ENCODE data around the gene LRCH1. TPM values are rescaled to one million over a fixed set of nuclear protein-coding genes. Genes with fewer than 3 reads are reported as not detected.
"Not testable (repeated sequence)": the region's sequence is repeated elsewhere in the genome, so short reads cannot be mapped to it uniquely, and the experiment has no call there.

LRCH1 gene
- total RNA-seq, 1 experiment from 2014 or later = 11.8 TPM

DNA sequence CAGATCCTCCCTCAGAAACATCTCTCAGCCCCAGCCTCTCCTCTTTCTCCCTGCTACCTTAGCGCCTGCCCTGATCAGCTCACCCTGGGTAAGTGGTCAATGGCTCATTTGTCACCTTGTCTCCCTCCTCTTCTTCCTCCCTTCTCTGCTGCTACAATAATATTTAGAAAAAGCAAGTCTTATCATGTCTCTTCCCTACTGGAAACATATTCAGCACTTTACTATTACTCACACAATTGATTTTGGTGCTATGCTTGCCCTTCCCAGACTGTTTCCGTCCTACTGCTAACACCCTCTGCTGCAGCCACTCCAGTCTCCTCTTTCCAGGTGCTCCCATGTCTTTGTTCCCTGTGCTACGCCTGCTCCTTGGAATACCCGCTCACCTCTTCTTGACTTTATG is 208.2 kb downstream of the LRCH1 start (continued):
- no peak for TF ChIP-seq AR (CRISPR knock-in tag; IDR thresholded peaks at IDR 0.05)
- no peak for TF ChIP-seq ETV6 (CRISPR knock-in tag; IDR thresholded peaks at IDR 0.05)
- no peak for TF ChIP-seq MYBL2 (CRISPR knock-in tag; IDR thresholded peaks at IDR 0.05)
- TF ChIP-seq RELA (CRISPR knock-in tag; IDR thresholded peaks at IDR 0.05; ENCODE audit: borderline replicate concordance) = no peak

DNA sequence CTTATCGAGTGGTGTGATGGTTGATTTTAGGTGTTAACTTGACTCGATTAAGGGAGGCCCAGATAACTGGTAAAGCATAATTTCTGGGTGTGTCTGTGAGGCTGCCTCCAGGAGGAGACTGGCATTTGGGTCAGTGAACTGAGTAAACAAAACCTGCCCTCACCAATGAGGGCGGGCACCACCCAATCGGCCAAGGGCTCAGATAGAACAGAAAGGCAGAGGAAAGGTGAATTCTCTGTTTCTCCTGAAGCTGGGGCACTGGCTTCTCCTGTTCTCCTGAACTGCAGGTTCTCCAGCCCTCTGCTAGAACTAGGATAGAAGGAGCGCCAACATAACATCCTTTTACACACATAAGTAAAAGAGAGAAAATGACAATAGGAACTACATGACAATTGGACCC is 208.9 kb downstream of the LRCH1 start:
- Mint-ChIP-seq H3K36me3 (no peaks in the 10 kb centered on the region), H3K27ac (no peak overlapping the region), H3K4me3 (no peak overlapping the region), H3K27me3 (ENCODE audit: low read depth) (no peaks in the 10 kb centered on the region), H3K9me3 (no peaks in the 10 kb centered on the region), H3K4me1 (peaks cover 3% of the 10 kb centered on the region)
- ChIA-PET POLR2A (interaction anchor here (0.5 kb wide), 1 partner anchor 208 kb away, joined by 3 read pairs; no protein-coding TSS in a partner anchor), CTCF (interaction anchor here (1.2 kb wide), 1 partner anchor 260 kb away, joined by 3 read pairs; no protein-coding TSS in a partner anchor)
- no peak for TF ChIP-seq ATF1 (CRISPR knock-in tag; IDR thresholded peaks at IDR 0.05)
- DNase-seq (ENCODE audit: low spot score) (no peak), ATAC-seq (no peak)

GRCh38 chr13:46769925-46770324 is 217.0 kb downstream of the LRCH1 start:
- CTCF ChIA-PET, POLR2A ChIA-PET: not testable (repeated sequence)

GRCh38 chr13:46771693-46772092 is 218.7 kb downstream of the LRCH1 start:
- H3K36me3 Mint-ChIP-seq = peaks cover 45% of the 10 kb centered on the region
- TF ChIP-seq, protein P1, sequence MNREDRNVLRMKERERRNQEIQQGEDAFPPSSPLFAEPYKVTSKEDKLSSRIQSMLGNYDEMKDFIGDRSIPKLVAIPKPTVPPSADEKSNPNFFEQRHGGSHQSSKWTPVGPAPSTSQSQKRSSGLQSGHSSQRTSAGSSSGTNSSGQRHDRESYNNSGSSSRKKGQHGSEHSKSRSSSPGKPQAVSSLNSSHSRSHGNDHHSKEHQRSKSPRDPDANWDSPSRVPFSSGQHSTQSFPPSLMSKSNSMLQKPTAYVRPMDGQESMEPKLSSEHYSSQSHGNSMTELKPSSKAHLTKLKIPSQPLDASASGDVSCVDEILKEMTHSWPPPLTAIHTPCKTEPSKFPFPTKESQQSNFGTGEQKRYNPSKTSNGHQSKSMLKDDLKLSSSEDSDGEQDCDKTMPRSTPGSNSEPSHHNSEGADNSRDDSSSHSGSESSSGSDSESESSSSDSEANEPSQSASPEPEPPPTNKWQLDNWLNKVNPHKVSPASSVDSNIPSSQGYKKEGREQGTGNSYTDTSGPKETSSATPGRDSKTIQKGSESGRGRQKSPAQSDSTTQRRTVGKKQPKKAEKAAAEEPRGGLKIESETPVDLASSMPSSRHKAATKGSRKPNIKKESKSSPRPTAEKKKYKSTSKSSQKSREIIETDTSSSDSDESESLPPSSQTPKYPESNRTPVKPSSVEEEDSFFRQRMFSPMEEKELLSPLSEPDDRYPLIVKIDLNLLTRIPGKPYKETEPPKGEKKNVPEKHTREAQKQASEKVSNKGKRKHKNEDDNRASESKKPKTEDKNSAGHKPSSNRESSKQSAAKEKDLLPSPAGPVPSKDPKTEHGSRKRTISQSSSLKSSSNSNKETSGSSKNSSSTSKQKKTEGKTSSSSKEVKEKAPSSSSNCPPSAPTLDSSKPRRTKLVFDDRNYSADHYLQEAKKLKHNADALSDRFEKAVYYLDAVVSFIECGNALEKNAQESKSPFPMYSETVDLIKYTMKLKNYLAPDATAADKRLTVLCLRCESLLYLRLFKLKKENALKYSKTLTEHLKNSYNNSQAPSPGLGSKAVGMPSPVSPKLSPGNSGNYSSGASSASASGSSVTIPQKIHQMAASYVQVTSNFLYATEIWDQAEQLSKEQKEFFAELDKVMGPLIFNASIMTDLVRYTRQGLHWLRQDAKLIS (CRISPR knock-in tag; IDR thresholded peaks at IDR 0.05; ENCODE audit: borderline replicate concordance) = no peak
- no peak for TF ChIP-seq IRF2 (CRISPR knock-in tag; IDR thresholded peaks at IDR 0.05; ENCODE audit: borderline replicate concordance, low read depth)
- TF ChIP-seq, protein P2, sequence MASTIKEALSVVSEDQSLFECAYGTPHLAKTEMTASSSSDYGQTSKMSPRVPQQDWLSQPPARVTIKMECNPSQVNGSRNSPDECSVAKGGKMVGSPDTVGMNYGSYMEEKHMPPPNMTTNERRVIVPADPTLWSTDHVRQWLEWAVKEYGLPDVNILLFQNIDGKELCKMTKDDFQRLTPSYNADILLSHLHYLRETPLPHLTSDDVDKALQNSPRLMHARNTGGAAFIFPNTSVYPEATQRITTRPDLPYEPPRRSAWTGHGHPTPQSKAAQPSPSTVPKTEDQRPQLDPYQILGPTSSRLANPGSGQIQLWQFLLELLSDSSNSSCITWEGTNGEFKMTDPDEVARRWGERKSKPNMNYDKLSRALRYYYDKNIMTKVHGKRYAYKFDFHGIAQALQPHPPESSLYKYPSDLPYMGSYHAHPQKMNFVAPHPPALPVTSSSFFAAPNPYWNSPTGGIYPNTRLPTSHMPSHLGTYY (CRISPR knock-in tag; IDR thresholded peaks at IDR 0.05) = no peak
- no peak for TF ChIP-seq OVOL2 (CRISPR knock-in tag; IDR thresholded peaks at IDR 0.05; ENCODE audit: borderline replicate concordance)
- TF ChIP-seq, protein P3, sequence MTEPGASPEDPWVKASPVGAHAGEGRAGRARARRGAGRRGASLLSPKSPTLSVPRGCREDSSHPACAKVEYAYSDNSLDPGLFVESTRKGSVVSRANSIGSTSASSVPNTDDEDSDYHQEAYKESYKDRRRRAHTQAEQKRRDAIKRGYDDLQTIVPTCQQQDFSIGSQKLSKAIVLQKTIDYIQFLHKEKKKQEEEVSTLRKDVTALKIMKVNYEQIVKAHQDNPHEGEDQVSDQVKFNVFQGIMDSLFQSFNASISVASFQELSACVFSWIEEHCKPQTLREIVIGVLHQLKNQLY (CRISPR knock-in tag; IDR thresholded peaks at IDR 0.05) = no peak
- no peak for TF ChIP-seq HMGA2 (CRISPR knock-in tag; IDR thresholded peaks at IDR 0.05)
- no peak for TF ChIP-seq JUN (CRISPR knock-in tag; IDR thresholded peaks at IDR 0.05)
- no peak for TF ChIP-seq SOX15 (CRISPR knock-in tag; IDR thresholded peaks at IDR 0.05)
- no peak for TF ChIP-seq EMX1 (CRISPR knock-in tag; IDR thresholded peaks at IDR 0.05)
- TF ChIP-seq, protein P4, sequence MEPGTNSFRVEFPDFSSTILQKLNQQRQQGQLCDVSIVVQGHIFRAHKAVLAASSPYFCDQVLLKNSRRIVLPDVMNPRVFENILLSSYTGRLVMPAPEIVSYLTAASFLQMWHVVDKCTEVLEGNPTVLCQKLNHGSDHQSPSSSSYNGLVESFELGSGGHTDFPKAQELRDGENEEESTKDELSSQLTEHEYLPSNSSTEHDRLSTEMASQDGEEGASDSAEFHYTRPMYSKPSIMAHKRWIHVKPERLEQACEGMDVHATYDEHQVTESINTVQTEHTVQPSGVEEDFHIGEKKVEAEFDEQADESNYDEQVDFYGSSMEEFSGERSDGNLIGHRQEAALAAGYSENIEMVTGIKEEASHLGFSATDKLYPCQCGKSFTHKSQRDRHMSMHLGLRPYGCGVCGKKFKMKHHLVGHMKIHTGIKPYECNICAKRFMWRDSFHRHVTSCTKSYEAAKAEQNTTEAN (CRISPR knock-in tag; IDR thresholded peaks at IDR 0.05) = no peak
- no peak for TF ChIP-seq FOXJ3 (CRISPR knock-in tag; IDR thresholded peaks at IDR 0.05; ENCODE audit: borderline replicate concordance)
- TF ChIP-seq JAZF1 (CRISPR knock-in tag; IDR thresholded peaks at IDR 0.05) = no peak
- no peak for TF ChIP-seq ZSCAN18 (CRISPR knock-in tag; IDR thresholded peaks at IDR 0.05)
- no peak for TF ChIP-seq CDX4 (CRISPR knock-in tag; IDR thresholded peaks at IDR 0.05; ENCODE audit: borderline replicate concordance)

More at GRCh38 chr13:46769925-46770324, 217.0 kb downstream of the LRCH1 start:
- H3K4me3 Mint-ChIP-seq; H3K27ac Mint-ChIP-seq; H3K27me3 Mint-ChIP-seq (ENCODE audit: low read depth); H3K4me1 Mint-ChIP-seq; H3K9me3 Mint-ChIP-seq; ATAC-seq; DNase-seq (ENCODE audit: low spot score): not testable (repeated sequence)
- peaks cover 34% of the 10 kb centered on the region for H3K36me3 Mint-ChIP-seq

More at GRCh38 chr13:46771693-46772092, 218.7 kb downstream of the LRCH1 start:
- ChIA-PET CTCF (no interaction called here), POLR2A (no interaction called here)
- no peak overlapping the region for H3K27ac Mint-ChIP-seq
- H3K27me3 Mint-ChIP-seq (ENCODE audit: low read depth) = no peaks in the 10 kb centered on the region
- H3K4me1 Mint-ChIP-seq = peaks cover 9% of the 10 kb centered on the region
- DNase-seq (ENCODE audit: low spot score) (no peak), ATAC-seq (no peak)
- H3K4me3 Mint-ChIP-seq = no peak overlapping the region
- H3K9me3 Mint-ChIP-seq = peaks cover 4% of the 10 kb centered on the region
